Fibroblast of pulmonary artery (primary cell): ENCODE results near the gene CNTD1.
A peak's percentile ranks its signal among the peaks of the same experiment; 100 is the strongest.

Experiments
- DNase-seq: peaks from one replicate; pipeline ENCODE4 v3.0.0-alpha.2; 2010; ENCODE audit warnings: low read depth
- H3K4me3 ChIP-seq: replicated peaks from 2 replicates; pipeline ENCODE4 v1.5.1; 2011; ENCODE audit warnings: low read depth, mild to moderate bottlenecking, control low read depth, low read length, moderate library complexity
- CTCF ChIP-seq: IDR thresholded peaks from 2 replicates; pipeline ENCODE4 v1.5.1; 2011; ENCODE audit warnings: mild to moderate bottlenecking, control low read depth, low read length, inconsistent platforms; ENCODE audit errors: missing control alignments

Gene CNTD1

GRCh38 chr17:42827472-42827871 is 28.8 kb downstream of the CNTD1 start:
- no peak for TF ChIP-seq CTCF
- no peak for DNase-seq
- H3K4me3 ChIP-seq = no peak overlapping the region

GRCh38 chr17:42830971-42831370 is 32.3 kb downstream of the CNTD1 start:
- no peak for DNase-seq

GRCh38 chr17:42832213-42832933 is 33.7 kb downstream of the CNTD1 start:
- H3K4me3 ChIP-seq = peak overlapping the region; percentile 99
- no peak for DNase-seq

More at GRCh38 chr17:42830971-42831370, 32.3 kb downstream of the CNTD1 start:
- no peak overlapping the region for H3K4me3 ChIP-seq
- TF ChIP-seq CTCF = no peak

GRCh38 chr17:42832934-42833766 is 34.5 kb downstream of the CNTD1 start, which contains the start of gene PSME3:
Gene PSME3, plus strand, starts transcription at chr17:42833397. Its CDS starts 235 bp downstream, at chr17:42833632.
- peak within 1 kb of the TSS; percentile 99 for H3K4me3 ChIP-seq
- peak; percentile 85 for DNase-seq
- no peak for TF ChIP-seq CTCF

More at GRCh38 chr17:42832213-42832933, 33.7 kb downstream of the CNTD1 start:
- no peak for TF ChIP-seq CTCF

- H3K4me3 ChIP-seq = peak overlapping the region; percentile 99
- DNase-seq = no peak
- no peak for TF ChIP-seq CTCF
These were observed 35.2 kb downstream of the CNTD1 start for GRCh38 chr17:42833767-42834422.

GRCh38 chr17:42835732-42836131 is 37.1 kb downstream of the CNTD1 start:
- DNase-seq = no peak
- H3K4me3 ChIP-seq = no peak overlapping the region
- TF ChIP-seq CTCF = no peak
